Neural cell (in vitro differentiated cells): ENCODE data around the gene TULP1.

Experiments
- MXI1 ChIP-seq: fragments of 450-650 bp; conservative IDR thresholded peaks from 2 replicates; pipeline ENCODE4 v1.6.1; 2014; ENCODE audit warnings: antibody characterized with exemption, mild to moderate bottlenecking; ENCODE audit not compliant: poor library complexity, severe bottlenecking
- RAD21 ChIP-seq: fragments of 450-650 bp; conservative IDR thresholded peaks from 2 replicates; pipeline ENCODE4 v1.6.1; 2014; ENCODE audit warnings: antibody characterized with exemption, mild to moderate bottlenecking, moderate library complexity
- SMC3 ChIP-seq: fragments of 450-650 bp; conservative IDR thresholded peaks from 2 replicates; pipeline ENCODE4 v1.6.1; 2014; ENCODE audit warnings: antibody characterized with exemption, mild to moderate bottlenecking, moderate library complexity; ENCODE audit not compliant: poor library complexity
- TF ChIP-seq, protein P1 (sequence below): fragments of 450-650 bp; IDR thresholded peaks from 2 replicates; pipeline ENCODE4 v1.5.1; 2014; ENCODE audit warnings: antibody characterized with exemption, mild to moderate bottlenecking, moderate library complexity; ENCODE audit not compliant: poor library complexity, severe bottlenecking

DNA sequence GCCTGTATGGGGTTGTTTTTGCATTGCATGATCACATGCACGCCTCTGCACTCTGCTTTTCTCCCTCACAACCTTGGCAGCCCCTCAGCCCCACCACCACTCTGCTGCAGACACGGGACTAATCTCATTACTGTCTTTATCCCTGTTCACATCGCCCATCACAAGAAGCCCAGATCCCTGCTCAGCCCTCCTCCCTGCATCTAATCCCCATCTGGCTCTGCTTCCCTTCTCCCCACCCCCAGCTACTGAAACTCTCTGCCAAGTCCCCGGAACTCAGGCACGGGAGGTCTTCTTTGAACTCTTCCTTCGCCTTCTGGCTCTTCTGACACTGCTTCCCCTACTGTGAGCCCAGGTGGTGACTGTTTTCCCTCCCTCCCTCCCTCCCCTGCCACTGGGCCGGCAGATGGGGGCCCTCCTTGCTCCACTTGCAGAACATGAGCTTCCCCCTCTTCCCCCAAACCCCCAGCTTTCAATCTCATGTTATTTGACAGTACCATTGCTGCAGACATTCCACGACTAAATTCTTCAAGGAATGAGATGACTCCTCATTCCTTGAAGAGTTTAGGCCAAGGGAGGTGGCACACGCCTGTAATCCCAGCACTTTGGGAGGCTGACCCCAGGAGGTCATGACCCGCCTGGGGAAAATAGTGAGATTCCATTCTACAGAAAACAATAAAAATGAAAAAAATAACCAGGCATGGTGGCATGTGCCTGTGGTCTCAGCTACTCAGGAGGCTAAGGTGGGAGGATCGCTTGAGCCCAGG is 21.9 kb upstream of the TULP1 start:
- TF ChIP-seq SMC3: no peak
- TF ChIP-seq, protein P1, sequence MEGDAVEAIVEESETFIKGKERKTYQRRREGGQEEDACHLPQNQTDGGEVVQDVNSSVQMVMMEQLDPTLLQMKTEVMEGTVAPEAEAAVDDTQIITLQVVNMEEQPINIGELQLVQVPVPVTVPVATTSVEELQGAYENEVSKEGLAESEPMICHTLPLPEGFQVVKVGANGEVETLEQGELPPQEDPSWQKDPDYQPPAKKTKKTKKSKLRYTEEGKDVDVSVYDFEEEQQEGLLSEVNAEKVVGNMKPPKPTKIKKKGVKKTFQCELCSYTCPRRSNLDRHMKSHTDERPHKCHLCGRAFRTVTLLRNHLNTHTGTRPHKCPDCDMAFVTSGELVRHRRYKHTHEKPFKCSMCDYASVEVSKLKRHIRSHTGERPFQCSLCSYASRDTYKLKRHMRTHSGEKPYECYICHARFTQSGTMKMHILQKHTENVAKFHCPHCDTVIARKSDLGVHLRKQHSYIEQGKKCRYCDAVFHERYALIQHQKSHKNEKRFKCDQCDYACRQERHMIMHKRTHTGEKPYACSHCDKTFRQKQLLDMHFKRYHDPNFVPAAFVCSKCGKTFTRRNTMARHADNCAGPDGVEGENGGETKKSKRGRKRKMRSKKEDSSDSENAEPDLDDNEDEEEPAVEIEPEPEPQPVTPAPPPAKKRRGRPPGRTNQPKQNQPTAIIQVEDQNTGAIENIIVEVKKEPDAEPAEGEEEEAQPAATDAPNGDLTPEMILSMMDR: no peak
- no peak for TF ChIP-seq RAD21
- no peak for TF ChIP-seq MXI1
